Spleen (tissue), 7 donors: ENCODE results near the gene SREBF2.

Experiments
- POLR2A ChIP-seq, 3 donors: fragments of 450-650 bp; IDR thresholded peaks; one replicate each; pipeline ENCODE4 v1.5.1; 2017; ENCODE audit warnings: antibody characterized with exemption in 3 of 3, mild to moderate bottlenecking in 1 of 3
- POLR2AphosphoS5 ChIP-seq, 3 donors: sonication (generic); formaldehyde crosslinking; IDR thresholded peaks; one replicate each; pipeline ENCODE4 v1.5.1; 2017; ENCODE audit warnings: antibody characterized with exemption in 3 of 3
- TF ChIP-seq, protein P1 (sequence below), 11 experiments: fragments of 200-600 bp in 7 of 11; fragments of 450-650 bp in 4 of 11; sonication (generic) in 4 of 11; IDR thresholded peaks in 8 of 11; conservative IDR thresholded peaks in 3 of 11; 1 replicate in 7 of 11; 2 replicates in 4 of 11; pipeline versions ENCODE4 v1.4.0 to v1.8.0; 2016 to 2021; ENCODE audit warnings: antibody characterized with exemption in 11 of 11, inconsistent platforms in 4 of 11, mild to moderate bottlenecking in 1 of 11
- donor health status: DM: no; HTN: no; CAD: no; lungs with moderate emphysema.
- donor health status: DM: no; HTN: no; CAD: no.
- donor health status: DM: no; HTN: no; CAD: no.

DNA sequence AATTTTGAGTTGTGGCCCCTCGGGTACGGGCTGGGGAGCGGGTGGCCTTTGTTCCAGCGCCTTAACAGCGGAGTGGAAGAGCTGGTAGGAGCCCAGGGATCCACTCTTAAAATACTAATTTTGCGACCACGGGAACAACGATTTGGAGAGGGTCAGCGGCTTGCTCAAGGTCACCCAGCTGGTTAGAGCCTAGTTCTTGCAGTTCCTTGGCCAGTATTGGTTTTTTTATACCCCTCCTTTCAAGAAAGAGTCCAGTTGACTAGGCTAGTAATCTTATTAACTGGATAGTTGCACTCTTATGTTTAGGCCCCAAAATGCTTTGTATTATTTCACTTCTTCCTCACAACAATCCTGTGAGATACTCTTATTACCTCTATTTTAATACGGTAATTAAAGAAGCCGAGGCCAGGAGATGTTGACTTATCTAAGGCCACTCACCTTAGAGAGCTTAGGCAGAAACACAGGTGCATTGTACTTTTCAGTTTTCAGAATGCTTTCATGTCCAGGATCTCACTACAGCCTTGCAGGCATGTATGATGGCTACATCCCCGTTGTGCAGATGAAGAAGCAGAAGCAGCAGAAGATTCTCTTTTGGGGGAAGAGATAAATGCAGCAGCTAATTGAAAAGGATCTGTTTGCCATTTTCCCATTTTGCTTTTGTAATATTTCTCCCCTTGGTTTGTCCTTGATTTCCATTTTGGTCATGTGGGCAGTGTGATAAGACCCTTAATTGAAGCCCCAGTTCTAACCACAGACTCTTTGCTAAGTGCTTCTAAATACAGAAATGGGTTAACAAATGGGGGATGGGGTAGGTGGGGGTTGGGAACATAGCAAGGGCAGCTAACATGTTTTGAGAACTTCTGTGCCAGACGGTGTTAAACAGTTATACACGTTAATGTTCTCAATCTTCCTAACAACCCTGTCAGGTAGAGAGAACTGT, 1.4 kb downstream of the SREBF2 start:
- TF ChIP-seq, protein P1, sequence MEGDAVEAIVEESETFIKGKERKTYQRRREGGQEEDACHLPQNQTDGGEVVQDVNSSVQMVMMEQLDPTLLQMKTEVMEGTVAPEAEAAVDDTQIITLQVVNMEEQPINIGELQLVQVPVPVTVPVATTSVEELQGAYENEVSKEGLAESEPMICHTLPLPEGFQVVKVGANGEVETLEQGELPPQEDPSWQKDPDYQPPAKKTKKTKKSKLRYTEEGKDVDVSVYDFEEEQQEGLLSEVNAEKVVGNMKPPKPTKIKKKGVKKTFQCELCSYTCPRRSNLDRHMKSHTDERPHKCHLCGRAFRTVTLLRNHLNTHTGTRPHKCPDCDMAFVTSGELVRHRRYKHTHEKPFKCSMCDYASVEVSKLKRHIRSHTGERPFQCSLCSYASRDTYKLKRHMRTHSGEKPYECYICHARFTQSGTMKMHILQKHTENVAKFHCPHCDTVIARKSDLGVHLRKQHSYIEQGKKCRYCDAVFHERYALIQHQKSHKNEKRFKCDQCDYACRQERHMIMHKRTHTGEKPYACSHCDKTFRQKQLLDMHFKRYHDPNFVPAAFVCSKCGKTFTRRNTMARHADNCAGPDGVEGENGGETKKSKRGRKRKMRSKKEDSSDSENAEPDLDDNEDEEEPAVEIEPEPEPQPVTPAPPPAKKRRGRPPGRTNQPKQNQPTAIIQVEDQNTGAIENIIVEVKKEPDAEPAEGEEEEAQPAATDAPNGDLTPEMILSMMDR (IDR thresholded peaks at IDR 0.05 in 8 of 11, conservative IDR thresholded peaks at IDR 0.05 in 3 of 11): no peak
- TF ChIP-seq POLR2A (IDR thresholded peaks at IDR 0.05): no peak
- no peak for TF ChIP-seq POLR2AphosphoS5 (IDR thresholded peaks at IDR 0.05)
